SK-N-SH (cell line): ENCODE data around the gene PLCZ1.

ENCODE experiments used
- CTCF ChIP-seq: fragments of 200-600 bp; sonication (generic); IDR thresholded peaks from 2 replicates; pipeline ENCODE4 v1.6.1; 2017; ENCODE audit warnings: antibody characterized with exemption, mild to moderate bottlenecking, moderate library complexity
- EZH2phosphoT487 ChIP-seq: fragments of 200-600 bp; sonication (generic); IDR thresholded peaks from 2 replicates; pipeline ENCODE4 v1.6.1; 2017; ENCODE audit warnings: low read depth, mixed run types, mild to moderate bottlenecking, antibody characterized with exemption, moderate library complexity, borderline replicate concordance
- FOXM1 ChIP-seq: IDR thresholded peaks from 2 replicates; pipeline ENCODE4 v1.4.0; 2012; ENCODE audit warnings: low read depth, mild to moderate bottlenecking
- MAX ChIP-seq: IDR thresholded peaks from 2 replicates; pipeline ENCODE4 v1.4.0; 2012; ENCODE audit warnings: low read depth
- NRF1 ChIP-seq: IDR thresholded peaks from 2 replicates; pipeline ENCODE4 v1.6.1; 2012; ENCODE audit warnings: low read depth, mild to moderate bottlenecking, low read length
- POLR2AphosphoS5 ChIP-seq: IDR thresholded peaks from 2 replicates; pipeline ENCODE4 v1.6.1; 2012; ENCODE audit warnings: low read depth, low read length
- RFX5 ChIP-seq: IDR thresholded peaks from 2 replicates; pipeline ENCODE4 v1.6.1; 2012; ENCODE audit warnings: mild to moderate bottlenecking, improper control_type of control experiment, low read length
- RXRA ChIP-seq: IDR thresholded peaks from 2 replicates; pipeline ENCODE4 v1.4.0; 2012; ENCODE audit warnings: low read depth, mild to moderate bottlenecking, borderline replicate concordance
- TAF1 ChIP-seq: IDR thresholded peaks from 2 replicates; pipeline ENCODE4 v1.6.1; 2012; ENCODE audit warnings: low read depth, mild to moderate bottlenecking, low read length, moderate library complexity, borderline replicate concordance
- TEAD4 ChIP-seq: IDR thresholded peaks from 2 replicates; pipeline ENCODE4 v1.4.0; 2012; ENCODE audit warnings: mild to moderate bottlenecking, borderline replicate concordance; ENCODE audit not compliant: insufficient read depth
- USF1 ChIP-seq: IDR thresholded peaks from 2 replicates; pipeline ENCODE4 v1.4.0; 2012; ENCODE audit warnings: low read depth, borderline replicate concordance
- YY1 ChIP-seq: IDR thresholded peaks from 2 replicates; pipeline ENCODE4 v1.4.0; 2012; ENCODE audit warnings: low read depth, mild to moderate bottlenecking
- ZBTB33 ChIP-seq: IDR thresholded peaks from 2 replicates; pipeline ENCODE4 v1.4.0; 2012; ENCODE audit warnings: low read depth, borderline replicate concordance

GRCh38 chr12:18643681-18644080, 94.1 kb downstream of the PLCZ1 start:
- TF ChIP-seq CTCF (no peak), TEAD4 (no peak), MAX (no peak), TAF1 (no peak), RXRA (no peak), EZH2phosphoT487 (no peak), POLR2AphosphoS5 (no peak), USF1 (no peak), ZBTB33 (no peak), FOXM1 (no peak), YY1 (no peak), RFX5 (no peak), NRF1 (no peak)
